ENCODE measurements around the gene TBXA2R.

Gene TBXA2R

GRCh38 chr19:3618811-3619630 is 12.3 kb upstream of the TBXA2R start:
- Mint-ChIP-seq H3K27ac (no peak overlapping the region), H3K36me3 (peaks cover 9% of the 10 kb centered on the region), H3K27me3 (no peaks in the 10 kb centered on the region), H3K4me3 (no peak overlapping the region), H3K9me3 (no peaks in the 10 kb centered on the region), H3K4me1 (peaks cover 3% of the 10 kb centered on the region)
- no peak for DNase-seq (ENCODE audit: low spot score in 2 of 2)
- no peak for ATAC-seq (ENCODE audit: low read depth)

GRCh38 chr19:3618144-3618810 is 11.6 kb upstream of the TBXA2R start:
- H3K27me3 Mint-ChIP-seq, result no peaks in the 10 kb centered on the region
- no peak overlapping the region for H3K27ac Mint-ChIP-seq
- DNase-seq (ENCODE audit: low spot score in 2 of 2), result peak; percentile 54 to 71
- H3K36me3 Mint-ChIP-seq, result peaks cover 9% of the 10 kb centered on the region
- peak; percentile 73 for ATAC-seq (ENCODE audit: low read depth)
- H3K4me3 Mint-ChIP-seq, result no peak overlapping the region
- no peaks in the 10 kb centered on the region for H3K9me3 Mint-ChIP-seq
- peaks cover 2% of the 10 kb centered on the region for H3K4me1 Mint-ChIP-seq

GRCh38 chr19:3617463-3617862 is 10.8 kb upstream of the TBXA2R start:
- Mint-ChIP-seq H3K4me3 (no peak overlapping the region), H3K9me3 (no peaks in the 10 kb centered on the region), H3K4me1 (peaks cover 2% of the 10 kb centered on the region), H3K27me3 (no peaks in the 10 kb centered on the region), H3K36me3 (peaks cover 7% of the 10 kb centered on the region), H3K27ac (no peak overlapping the region)
- no peak for ATAC-seq (ENCODE audit: low read depth)
- DNase-seq (ENCODE audit: low spot score in 2 of 2), result no peak

- no peaks in the 10 kb centered on the region for H3K9me3 Mint-ChIP-seq
- H3K27me3 Mint-ChIP-seq, result no peaks in the 10 kb centered on the region
- ATAC-seq (ENCODE audit: low read depth) (no peak), DNase-seq (ENCODE audit: low spot score in 2 of 2) (no peak)
- peaks cover 9% of the 10 kb centered on the region for H3K36me3 Mint-ChIP-seq
- no peak overlapping the region for H3K4me3 Mint-ChIP-seq
- no peak overlapping the region for H3K27ac Mint-ChIP-seq
- H3K4me1 Mint-ChIP-seq, result no peaks in the 10 kb centered on the region
Observed at GRCh38 chr19:3615524-3616135, 9.0 kb upstream of the TBXA2R start.

- H3K27me3 Mint-ChIP-seq, result no peaks in the 10 kb centered on the region
- peaks cover 9% of the 10 kb centered on the region for H3K36me3 Mint-ChIP-seq
- DNase-seq (ENCODE audit: low spot score in 2 of 2), result no peak
- no peak overlapping the region for H3K4me3 Mint-ChIP-seq
- no peak overlapping the region for H3K27ac Mint-ChIP-seq
- H3K9me3 Mint-ChIP-seq, result no peaks in the 10 kb centered on the region
- no peaks in the 10 kb centered on the region for H3K4me1 Mint-ChIP-seq
- ATAC-seq (ENCODE audit: low read depth), result no peak
Observed at GRCh38 chr19:3614858-3615505, 8.3 kb upstream of the TBXA2R start.

GRCh38 chr19:3613818-3614661 is 7.4 kb upstream of the TBXA2R start:
- H3K36me3 Mint-ChIP-seq, result peaks cover 6% of the 10 kb centered on the region
- no peak for ATAC-seq (ENCODE audit: low read depth)

GRCh38 chr19:3612901-3613741 is 6.4 kb upstream of the TBXA2R start:
- Mint-ChIP-seq H3K36me3 (peaks cover 6% of the 10 kb centered on the region), H3K27ac (no peak overlapping the region), H3K9me3 (no peaks in the 10 kb centered on the region), H3K27me3 (peaks cover 2% of the 10 kb centered on the region), H3K4me1 (peaks cover 2% of the 10 kb centered on the region), H3K4me3 (no peak overlapping the region)
- DNase-seq (ENCODE audit: low spot score in 2 of 2) (no peak), ATAC-seq (ENCODE audit: low read depth) (no peak)

More at GRCh38 chr19:3613818-3614661, 7.4 kb upstream of the TBXA2R start:
- Mint-ChIP-seq H3K4me1 (no peaks in the 10 kb centered on the region), H3K4me3 (no peak overlapping the region), H3K9me3 (no peaks in the 10 kb centered on the region), H3K27ac (no peak overlapping the region), H3K27me3 (no peaks in the 10 kb centered on the region)
- DNase-seq (ENCODE audit: low spot score in 2 of 2), result no peak

GRCh38 chr19:3612330-3612729 is 5.7 kb upstream of the TBXA2R start:
- Mint-ChIP-seq H3K4me1 (peaks cover 6% of the 10 kb centered on the region), H3K27me3 (peaks cover 6% of the 10 kb centered on the region), H3K4me3 (no peak overlapping the region), H3K36me3 (peaks cover 6% of the 10 kb centered on the region), H3K27ac (no peak overlapping the region), H3K9me3 (no peaks in the 10 kb centered on the region)
- DNase-seq (ENCODE audit: low spot score in 2 of 2) (no peak), ATAC-seq (ENCODE audit: low read depth) (no peak)

- Mint-ChIP-seq H3K36me3 (peaks cover 6% of the 10 kb centered on the region), H3K27me3 (peaks cover 9% of the 10 kb centered on the region), H3K27ac (no peak overlapping the region), H3K4me1 (peaks cover 10% of the 10 kb centered on the region), H3K4me3 (no peak overlapping the region), H3K9me3 (no peaks in the 10 kb centered on the region)
- DNase-seq (ENCODE audit: low spot score in 2 of 2) (no peak), ATAC-seq (ENCODE audit: low read depth) (no peak)
Observed at GRCh38 chr19:3611841-3612240, 5.2 kb upstream of the TBXA2R start.

GRCh38 chr19:3610745-3611717 is 4.4 kb upstream of the TBXA2R start:
- peaks cover 6% of the 10 kb centered on the region for H3K36me3 Mint-ChIP-seq
- H3K4me3 Mint-ChIP-seq, result no peak overlapping the region
- DNase-seq (ENCODE audit: low spot score in 2 of 2) (no peak), ATAC-seq (ENCODE audit: low read depth) (no peak)
- H3K27me3 Mint-ChIP-seq, result peaks cover 9% of the 10 kb centered on the region
- H3K4me1 Mint-ChIP-seq, result peaks cover 10% of the 10 kb centered on the region
- H3K9me3 Mint-ChIP-seq, result no peaks in the 10 kb centered on the region
- H3K27ac Mint-ChIP-seq, result no peak overlapping the region

- no peak overlapping the region for H3K4me3 Mint-ChIP-seq
- no peak for ATAC-seq (ENCODE audit: low read depth)
- H3K27ac Mint-ChIP-seq, result no peak overlapping the region
- peaks cover 4% of the 10 kb centered on the region for H3K36me3 Mint-ChIP-seq
- H3K9me3 Mint-ChIP-seq, result no peaks in the 10 kb centered on the region
- peaks cover 9% of the 10 kb centered on the region for H3K27me3 Mint-ChIP-seq
- no peak for DNase-seq (ENCODE audit: low spot score in 2 of 2)
- H3K4me1 Mint-ChIP-seq, result peaks cover 10% of the 10 kb centered on the region
Observed at GRCh38 chr19:3609779-3610719, 3.4 kb upstream of the TBXA2R start.

All from memory B cell (primary cell).